NT2/D1 (cell line): ENCODE data around the gene DIP2C.

ENCODE experiments used
- SUZ12 ChIP-seq: IDR thresholded peaks from 2 replicates; pipeline ENCODE4 v1.6.1; 2011; ENCODE audit not compliant: insufficient read length, insufficient read depth; ENCODE audit errors: extremely low read depth
- YY1 ChIP-seq: IDR thresholded peaks from 2 replicates; pipeline ENCODE4 v1.6.1; 2011; ENCODE audit not compliant: insufficient read length, insufficient read depth
- ZNF274 ChIP-seq: IDR thresholded peaks from 2 replicates; pipeline ENCODE4 v1.6.1; 2011; ENCODE audit warnings: mild to moderate bottlenecking, low read depth, low read length

- no peak for TF ChIP-seq ZNF274
- no peak for TF ChIP-seq SUZ12
- TF ChIP-seq YY1: no peak
These were observed 273.4 kb downstream of the DIP2C start for GRCh38 chr10:416091-416515.
